Measurements from ENCODE around the gene RALGAPA2.

DNA sequence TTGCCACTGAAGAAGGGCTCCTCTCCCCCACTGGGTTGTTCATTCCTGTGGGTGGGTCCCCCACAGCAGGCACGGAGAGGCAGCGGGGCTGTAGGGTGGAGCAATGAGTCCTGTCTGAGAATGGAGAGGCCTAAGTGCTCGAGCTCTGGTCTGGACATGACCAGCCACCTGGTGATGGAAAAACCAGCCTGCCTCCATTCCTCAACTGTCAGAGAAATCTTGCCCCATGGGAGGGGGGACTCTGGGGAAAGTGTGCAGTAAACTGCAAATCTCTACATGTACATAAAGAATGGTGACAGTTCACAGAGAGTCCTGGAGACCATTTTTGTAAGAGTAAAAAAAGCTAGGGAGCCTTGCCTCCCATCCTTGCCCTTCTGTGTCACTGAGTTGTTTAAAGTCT, 310.5 kb downstream of the RALGAPA2 start:
- TF ChIP-seq, protein P1, sequence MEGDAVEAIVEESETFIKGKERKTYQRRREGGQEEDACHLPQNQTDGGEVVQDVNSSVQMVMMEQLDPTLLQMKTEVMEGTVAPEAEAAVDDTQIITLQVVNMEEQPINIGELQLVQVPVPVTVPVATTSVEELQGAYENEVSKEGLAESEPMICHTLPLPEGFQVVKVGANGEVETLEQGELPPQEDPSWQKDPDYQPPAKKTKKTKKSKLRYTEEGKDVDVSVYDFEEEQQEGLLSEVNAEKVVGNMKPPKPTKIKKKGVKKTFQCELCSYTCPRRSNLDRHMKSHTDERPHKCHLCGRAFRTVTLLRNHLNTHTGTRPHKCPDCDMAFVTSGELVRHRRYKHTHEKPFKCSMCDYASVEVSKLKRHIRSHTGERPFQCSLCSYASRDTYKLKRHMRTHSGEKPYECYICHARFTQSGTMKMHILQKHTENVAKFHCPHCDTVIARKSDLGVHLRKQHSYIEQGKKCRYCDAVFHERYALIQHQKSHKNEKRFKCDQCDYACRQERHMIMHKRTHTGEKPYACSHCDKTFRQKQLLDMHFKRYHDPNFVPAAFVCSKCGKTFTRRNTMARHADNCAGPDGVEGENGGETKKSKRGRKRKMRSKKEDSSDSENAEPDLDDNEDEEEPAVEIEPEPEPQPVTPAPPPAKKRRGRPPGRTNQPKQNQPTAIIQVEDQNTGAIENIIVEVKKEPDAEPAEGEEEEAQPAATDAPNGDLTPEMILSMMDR (IDR thresholded peaks at IDR 0.05): no peak
- TF ChIP-seq POLR2A (IDR thresholded peaks at IDR 0.05): no peak

Measured in testis (tissue), 2 donors.